K562 (cell line): ENCODE results near the gene TPCN1. TPM values are rescaled to one million over a fixed set of nuclear protein-coding genes. Genes with fewer than 3 reads are reported as not detected.

Experiments
- EHMT2 ChIP-seq: fragments of 450-650 bp; IDR thresholded peaks from 2 replicates; pipeline ENCODE4 v1.6.1; 2018; ENCODE audit warnings: antibody characterized with exemption
- FOXK2 ChIP-seq, 2 experiments: fragments of 450-650 bp; IDR thresholded peaks in 1 of 2; conservative IDR thresholded peaks in 1 of 2; 2 replicates each; pipeline ENCODE4 v1.6.1; 2016; ENCODE audit warnings: low read depth in 2 of 2, mild to moderate bottlenecking in 1 of 2
- HNRNPUL1 ChIP-seq: fragments of 200-400 bp; formaldehyde crosslinking; IDR thresholded peaks from 2 replicates; pipeline ENCODE4 v1.6.1; 2017; ENCODE audit warnings: low read length
- NRF1 ChIP-seq, 2 experiments: fragments of 450-650 bp; IDR thresholded peaks in 1 of 2; conservative IDR thresholded peaks in 1 of 2; 2 replicates each; pipeline ENCODE4 v1.6.1; 2014; ENCODE audit warnings: mild to moderate bottlenecking in 2 of 2
- PCBP1 ChIP-seq: fragments of 200-400 bp; formaldehyde crosslinking; IDR thresholded peaks from 2 replicates; pipeline ENCODE4 v1.6.1; 2018; ENCODE audit warnings: mild to moderate bottlenecking, low read depth, low read length; ENCODE audit not compliant: poor library complexity, severe bottlenecking
- U2AF1 ChIP-seq: fragments of 200-400 bp; formaldehyde crosslinking; optimal IDR thresholded peaks from 2 replicates; pipeline ENCODE3; 2017; ENCODE audit warnings: mild to moderate bottlenecking, low read depth, low read length, moderate library complexity
- ZBTB9 ChIP-seq: fragments of 450-650 bp; formaldehyde crosslinking; IDR thresholded peaks from 2 replicates; pipeline ENCODE4 v1.4.0; 2020; ENCODE audit warnings: mild to moderate bottlenecking, moderate library complexity
- ZNF76 ChIP-seq: fragments of 250-450 bp; sonication (Bioruptor Pico); IDR thresholded peaks from 2 replicates; pipeline ENCODE4 v1.4.0; 2020; ENCODE audit warnings: mild to moderate bottlenecking, moderate library complexity, borderline replicate concordance
- ZNF830 ChIP-seq: fragments of 250-450 bp; sonication (Bioruptor Pico); IDR thresholded peaks from 2 replicates; pipeline ENCODE4 v1.5.0; 2021; ENCODE audit warnings: mild to moderate bottlenecking
- polyA plus RNA-seq, 8 experiments: library from polyadenylated mRNA; depleted of rRNA in 4 of 8; stranded (reverse) in 5 of 8; unstranded in 3 of 8; fragments of >200 nt; fragmentation: Nextera tagmentation in 2 of 8; fragmentation: Illumina TruSeq in 1 of 8; extraction: Ambion mirVana in 2 of 8; extraction: Trizol in 1 of 8; gene quantifications; 2 replicates each; pipeline versions ENCODE4 v1.2.1 to v1.2.3, GENCODE V29; 2011 to 2014; ENCODE audit warnings: inconsistent platforms in 1 of 8, missing spikeins in 1 of 8
- total RNA-seq, 7 experiments: library from RNA; depleted of rRNA in 6 of 7; stranded (reverse); fragments of >200 nt in 6 of 7; fragmentation: Illumina TruSeq in 2 of 7; extraction: Trizol in 2 of 7; gene quantifications; 2 replicates each; pipeline versions ENCODE4 v1.2.1 to v1.2.3, GENCODE V29; 2011 to 2021; ENCODE audit warnings: low replicate concordance in 1 of 7
- TF ChIP-seq, protein P1 (sequence below): fragments of 450-650 bp; IDR thresholded peaks from 2 replicates; pipeline ENCODE4 v1.6.1; 2016; ENCODE audit warnings: low read depth

Gene TPCN1
- total and polyA plus RNA-seq, 9 of the 15 experiments (the other 6 are each of a cell fraction or from before 2014, with no cell fraction given), result 0.80 to 23.8 (median 7.4) TPM

DNA sequence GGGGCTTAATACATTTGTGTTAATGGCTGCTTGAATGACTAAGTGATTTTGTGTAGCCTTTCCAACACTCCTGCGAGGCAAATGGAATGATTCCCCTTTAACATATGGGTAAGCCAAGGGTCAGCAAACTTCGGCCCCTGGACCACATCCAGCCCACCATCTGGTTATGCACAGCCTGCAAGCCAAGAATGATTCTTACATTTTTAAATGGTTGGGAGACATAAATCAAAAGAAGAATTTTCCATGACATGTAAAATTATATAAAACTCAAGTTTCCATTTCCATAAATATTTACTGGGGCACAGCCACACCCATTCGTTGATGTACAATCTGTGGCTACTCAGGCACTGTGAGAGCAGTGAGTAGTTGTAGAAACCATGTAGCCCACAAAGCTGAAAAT is 104.7 kb downstream of the TPCN1 start (continued):
- TF ChIP-seq ZBTB9 (no peak), ZNF76 (CRISPR knock-in tag) (no peak), EHMT2 (no peak), NRF1 (conservative IDR thresholded peaks at IDR 0.05 in 1 of 2, IDR thresholded peaks at IDR 0.05 in 1 of 2) (no peak), HNRNPUL1 (no peak), PCBP1 (no peak), U2AF1 (no peak), ZNF830 (no peak), FOXK2 (conservative IDR thresholded peaks at IDR 0.05 in 1 of 2, IDR thresholded peaks at IDR 0.05 in 1 of 2; ENCODE audit: low read depth in 2 of 2) (no peak)
- TF ChIP-seq, protein P1, sequence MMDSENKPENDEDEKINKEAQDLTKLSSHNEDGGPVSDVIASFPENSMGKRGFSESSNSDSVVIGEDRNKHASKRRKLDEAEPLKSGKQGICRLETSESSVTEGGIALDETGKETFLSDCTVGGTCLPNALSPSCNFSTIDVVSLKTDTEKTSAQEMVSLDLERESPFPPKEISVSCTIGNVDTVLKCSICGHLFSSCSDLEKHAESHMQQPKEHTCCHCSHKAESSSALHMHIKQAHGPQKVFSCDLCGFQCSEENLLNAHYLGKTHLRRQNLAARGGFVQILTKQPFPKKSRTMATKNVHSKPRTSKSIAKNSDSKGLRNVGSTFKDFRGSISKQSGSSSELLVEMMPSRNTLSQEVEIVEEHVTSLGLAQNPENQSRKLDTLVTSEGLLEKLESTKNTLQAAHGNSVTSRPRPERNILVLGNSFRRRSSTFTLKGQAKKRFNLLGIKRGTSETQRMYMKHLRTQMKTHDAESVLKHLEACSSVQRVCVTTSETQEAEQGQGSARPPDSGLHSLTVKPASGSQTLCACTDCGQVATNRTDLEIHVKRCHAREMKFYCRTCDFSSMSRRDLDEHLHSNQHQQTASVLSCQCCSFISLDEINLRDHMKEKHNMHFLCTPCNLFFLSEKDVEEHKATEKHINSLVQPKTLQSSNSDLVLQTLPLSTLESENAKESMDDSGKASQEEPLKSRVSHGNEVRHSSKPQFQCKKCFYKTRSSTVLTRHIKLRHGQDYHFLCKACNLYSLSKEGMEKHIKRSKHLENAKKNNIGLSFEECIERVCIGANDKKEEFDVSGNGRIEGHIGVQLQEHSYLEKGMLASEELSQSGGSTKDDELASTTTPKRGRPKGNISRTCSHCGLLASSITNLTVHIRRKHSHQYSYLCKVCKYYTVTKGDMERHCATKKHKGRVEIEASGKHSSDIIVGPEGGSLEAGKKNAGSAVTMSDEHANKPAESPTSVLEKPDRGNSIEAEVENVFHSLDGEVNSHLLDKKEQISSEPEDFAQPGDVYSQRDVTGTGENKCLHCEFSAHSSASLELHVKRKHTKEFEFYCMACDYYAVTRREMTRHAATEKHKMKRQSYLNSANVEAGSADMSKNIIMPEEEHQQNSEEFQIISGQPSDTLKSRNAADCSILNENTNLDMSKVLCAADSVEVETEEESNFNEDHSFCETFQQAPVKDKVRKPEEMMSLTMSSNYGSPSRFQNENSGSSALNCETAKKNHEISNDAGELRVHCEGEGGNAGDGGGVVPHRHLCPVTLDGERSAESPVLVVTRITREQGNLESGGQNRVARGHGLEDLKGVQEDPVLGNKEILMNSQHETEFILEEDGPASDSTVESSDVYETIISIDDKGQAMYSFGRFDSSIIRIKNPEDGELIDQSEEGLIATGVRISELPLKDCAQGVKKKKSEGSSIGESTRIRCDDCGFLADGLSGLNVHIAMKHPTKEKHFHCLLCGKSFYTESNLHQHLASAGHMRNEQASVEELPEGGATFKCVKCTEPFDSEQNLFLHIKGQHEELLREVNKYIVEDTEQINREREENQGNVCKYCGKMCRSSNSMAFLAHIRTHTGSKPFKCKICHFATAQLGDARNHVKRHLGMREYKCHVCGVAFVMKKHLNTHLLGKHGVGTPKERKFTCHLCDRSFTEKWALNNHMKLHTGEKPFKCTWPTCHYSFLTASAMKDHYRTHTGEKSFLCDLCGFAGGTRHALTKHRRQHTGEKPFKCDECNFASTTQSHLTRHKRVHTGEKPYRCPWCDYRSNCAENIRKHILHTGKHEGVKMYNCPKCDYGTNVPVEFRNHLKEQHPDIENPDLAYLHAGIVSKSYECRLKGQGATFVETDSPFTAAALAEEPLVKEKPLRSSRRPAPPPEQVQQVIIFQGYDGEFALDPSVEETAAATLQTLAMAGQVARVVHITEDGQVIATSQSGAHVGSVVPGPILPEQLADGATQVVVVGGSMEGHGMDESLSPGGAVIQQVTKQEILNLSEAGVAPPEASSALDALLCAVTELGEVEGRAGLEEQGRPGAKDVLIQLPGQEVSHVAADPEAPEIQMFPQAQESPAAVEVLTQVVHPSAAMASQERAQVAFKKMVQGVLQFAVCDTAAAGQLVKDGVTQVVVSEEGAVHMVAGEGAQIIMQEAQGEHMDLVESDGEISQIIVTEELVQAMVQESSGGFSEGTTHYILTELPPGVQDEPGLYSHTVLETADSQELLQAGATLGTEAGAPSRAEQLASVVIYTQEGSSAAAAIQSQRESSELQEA, result no peak
